SU-DHL-6 (cell line): Measurements from ENCODE around the gene CD47.

ENCODE experiments used
- H2AFZ ChIP-seq: fragments of 200-600 bp; sonication (generic); 2 replicates; pipeline ENCODE4 v1.6.1; 2014; ENCODE audit warnings: low read depth, mild to moderate bottlenecking, moderate library complexity, mixed read lengths, antibody characterized with exemption, low read length; ENCODE audit not compliant: severe bottlenecking
- H3F3A ChIP-seq: fragments of 200-600 bp; shearing (Covaris generic); 2 replicates; pipeline ENCODE4 v1.6.0; 2016; ENCODE audit warnings: antibody characterized with exemption, mild to moderate bottlenecking; ENCODE audit not compliant: insufficient read depth
- H3K27ac ChIP-seq: fragments of 200-600 bp; sonication (generic); 2 replicates; pipeline ENCODE4 v1.5.1; 2016; ENCODE audit warnings: low read depth, mild to moderate bottlenecking, low read length, moderate library complexity, mixed read lengths
- H3K27me3 ChIP-seq: fragments of 200-600 bp; sonication (generic), shearing (Covaris generic); 2 replicates; pipeline ENCODE4 v1.6.0; 2014; ENCODE audit warnings: mild to moderate bottlenecking, low read length
- H3K36me3 ChIP-seq: fragments of 200-600 bp; sonication (generic); 2 replicates; pipeline ENCODE4 v1.6.1; 2014; ENCODE audit warnings: mild to moderate bottlenecking, low read length, mixed read lengths
- H3K4me2 ChIP-seq: fragments of 300-600, 200-600 bp; shearing (Covaris generic), sonication (generic); 2 replicates; pipeline ENCODE4 v1.6.0; 2014; ENCODE audit warnings: low read length, low read depth, mild to moderate bottlenecking; ENCODE audit not compliant: poor library complexity, severe bottlenecking
- H3K4me3 ChIP-seq: fragments of 200-600 bp; sonication (generic); 2 replicates; pipeline ENCODE4 v1.5.1; 2014; ENCODE audit warnings: antibody characterized with exemption, low read length, mild to moderate bottlenecking, mixed read lengths; ENCODE audit not compliant: insufficient read depth, poor library complexity, severe bottlenecking
- H3K79me2 ChIP-seq: fragments of 200-600 bp; sonication (generic); 2 replicates; pipeline ENCODE4 v1.6.1; 2014; ENCODE audit warnings: mild to moderate bottlenecking, low read length, moderate library complexity; ENCODE audit not compliant: insufficient read depth
- H3K9ac ChIP-seq: fragments of 200-600 bp; sonication (generic); 2 replicates; pipeline ENCODE4 v1.7.0; 2014; ENCODE audit warnings: mild to moderate bottlenecking, low read length
- H3K9me2 ChIP-seq: fragments of 200-600 bp; sonication (generic); replicated peaks from 2 replicates; pipeline ENCODE4 v1.6.1; 2014; ENCODE audit warnings: low read length; ENCODE audit not compliant: insufficient read depth
- H3K9me3 ChIP-seq: fragments of 200-600 bp; sonication (generic); 2 replicates; pipeline ENCODE4 v1.6.1; 2014; ENCODE audit warnings: low read length, mixed read lengths; ENCODE audit not compliant: insufficient read depth
- H4K20me1 ChIP-seq: fragments of 200-600 bp; sonication (generic); 2 replicates; pipeline ENCODE4 v1.6.1; 2014; ENCODE audit warnings: low read depth, mild to moderate bottlenecking, antibody characterized with exemption, low read length, moderate library complexity, mixed read lengths
- EZH2phosphoT487 ChIP-seq: fragments of 200-600 bp; sonication (generic), shearing (Covaris generic); conservative IDR thresholded peaks from 2 replicates; pipeline ENCODE4 v1.6.1; 2018; ENCODE audit warnings: mild to moderate bottlenecking, antibody characterized with exemption, low read length, moderate library complexity, mixed read lengths
- TF ChIP-seq, protein P1 (sequence below): fragments of 200-600 bp; sonication (generic); IDR thresholded peaks from one replicate; pipeline ENCODE4 v1.5.1; 2017; ENCODE audit warnings: antibody characterized with exemption, mild to moderate bottlenecking, low read length, moderate library complexity; ENCODE audit not compliant: insufficient read depth, poor library complexity, severe bottlenecking

CD47 gene

DNA sequence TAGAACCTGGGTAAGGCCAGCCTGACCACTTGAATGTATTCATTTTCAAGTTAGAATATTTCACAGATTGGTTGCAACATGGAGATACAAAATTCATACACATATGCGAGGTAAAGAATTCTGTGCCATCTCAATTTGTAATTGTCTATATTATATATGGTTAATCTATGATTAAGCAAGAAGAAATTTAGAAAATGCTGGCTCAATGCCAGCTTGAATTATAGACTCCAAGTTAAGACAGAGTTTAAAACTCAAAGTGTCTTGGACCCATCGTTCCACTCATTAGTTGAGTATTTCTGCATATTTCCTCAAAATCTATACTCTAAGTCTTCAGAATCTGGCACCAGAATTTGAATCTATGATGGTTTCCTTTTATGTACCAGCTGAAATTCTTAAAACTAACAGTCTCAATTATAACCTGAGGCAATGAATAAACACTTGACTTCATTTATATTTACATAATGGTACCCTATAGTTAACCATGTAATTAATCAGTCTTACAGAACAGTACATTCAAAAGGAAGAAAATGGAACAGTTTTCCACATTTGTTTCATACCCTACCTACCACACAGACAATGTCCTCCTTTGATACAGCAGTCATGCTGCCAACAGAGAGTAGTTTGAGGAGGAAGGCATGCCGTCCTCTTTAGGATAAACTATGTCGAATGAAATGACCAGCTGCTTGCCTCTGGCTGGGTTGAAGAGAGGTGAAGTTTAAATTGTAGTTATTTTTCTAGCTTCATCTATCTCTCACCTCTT is 95.7 kb downstream of the CD47 start:
- Histone ChIP-seq H3K27ac (no peak overlapping the region), H3F3A (no peaks in the 10 kb centered on the region), H3K4me3 (no peak overlapping the region), H3K4me2 (no peak overlapping the region), H3K79me2 (no peaks in the 10 kb centered on the region), H4K20me1 (no peaks in the 10 kb centered on the region), H3K27me3 (no peaks in the 10 kb centered on the region), H3K9ac (no peak overlapping the region), H3K9me3 (no peaks in the 10 kb centered on the region), H3K36me3 (no peaks in the 10 kb centered on the region), H2AFZ (no peak overlapping the region), H3K9me2 (no peaks in the 10 kb centered on the region)
- TF ChIP-seq EZH2phosphoT487 = no peak
- TF ChIP-seq, protein P1, sequence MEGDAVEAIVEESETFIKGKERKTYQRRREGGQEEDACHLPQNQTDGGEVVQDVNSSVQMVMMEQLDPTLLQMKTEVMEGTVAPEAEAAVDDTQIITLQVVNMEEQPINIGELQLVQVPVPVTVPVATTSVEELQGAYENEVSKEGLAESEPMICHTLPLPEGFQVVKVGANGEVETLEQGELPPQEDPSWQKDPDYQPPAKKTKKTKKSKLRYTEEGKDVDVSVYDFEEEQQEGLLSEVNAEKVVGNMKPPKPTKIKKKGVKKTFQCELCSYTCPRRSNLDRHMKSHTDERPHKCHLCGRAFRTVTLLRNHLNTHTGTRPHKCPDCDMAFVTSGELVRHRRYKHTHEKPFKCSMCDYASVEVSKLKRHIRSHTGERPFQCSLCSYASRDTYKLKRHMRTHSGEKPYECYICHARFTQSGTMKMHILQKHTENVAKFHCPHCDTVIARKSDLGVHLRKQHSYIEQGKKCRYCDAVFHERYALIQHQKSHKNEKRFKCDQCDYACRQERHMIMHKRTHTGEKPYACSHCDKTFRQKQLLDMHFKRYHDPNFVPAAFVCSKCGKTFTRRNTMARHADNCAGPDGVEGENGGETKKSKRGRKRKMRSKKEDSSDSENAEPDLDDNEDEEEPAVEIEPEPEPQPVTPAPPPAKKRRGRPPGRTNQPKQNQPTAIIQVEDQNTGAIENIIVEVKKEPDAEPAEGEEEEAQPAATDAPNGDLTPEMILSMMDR = no peak

DNA sequence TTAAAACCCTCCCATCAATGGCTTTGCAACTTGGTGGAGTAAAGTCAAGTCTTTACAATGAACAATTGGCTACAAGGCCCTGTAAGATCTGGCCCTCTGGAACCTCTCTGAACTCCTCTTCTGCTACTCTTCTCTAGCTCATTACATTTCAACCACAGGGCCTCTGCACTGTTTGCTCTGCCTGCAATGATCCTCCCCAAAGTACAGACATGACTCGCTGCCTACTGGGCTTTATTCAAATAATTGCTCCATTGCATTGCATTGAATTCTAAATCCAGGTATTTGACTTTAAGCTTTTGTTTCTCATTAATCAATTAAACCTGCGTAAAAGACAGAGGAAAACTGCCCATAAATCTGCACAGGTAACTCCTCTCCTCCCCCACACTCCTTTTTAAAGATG is 96.7 kb downstream of the CD47 start:
- H3K9ac ChIP-seq = no peak overlapping the region
- no peak overlapping the region for H3K4me3 ChIP-seq
- H2AFZ ChIP-seq = no peak overlapping the region
- no peaks in the 10 kb centered on the region for H3K9me2 ChIP-seq
- H3K27ac ChIP-seq = no peak overlapping the region
- no peaks in the 10 kb centered on the region for H3K36me3 ChIP-seq
- no peaks in the 10 kb centered on the region for H4K20me1 ChIP-seq
- H3K27me3 ChIP-seq = no peaks in the 10 kb centered on the region
- no peaks in the 10 kb centered on the region for H3F3A ChIP-seq
- no peaks in the 10 kb centered on the region for H3K79me2 ChIP-seq
- no peak for TF ChIP-seq EZH2phosphoT487
- TF ChIP-seq, protein P1 = no peak
- H3K4me2 ChIP-seq = no peak overlapping the region
- H3K9me3 ChIP-seq = no peaks in the 10 kb centered on the region

DNA sequence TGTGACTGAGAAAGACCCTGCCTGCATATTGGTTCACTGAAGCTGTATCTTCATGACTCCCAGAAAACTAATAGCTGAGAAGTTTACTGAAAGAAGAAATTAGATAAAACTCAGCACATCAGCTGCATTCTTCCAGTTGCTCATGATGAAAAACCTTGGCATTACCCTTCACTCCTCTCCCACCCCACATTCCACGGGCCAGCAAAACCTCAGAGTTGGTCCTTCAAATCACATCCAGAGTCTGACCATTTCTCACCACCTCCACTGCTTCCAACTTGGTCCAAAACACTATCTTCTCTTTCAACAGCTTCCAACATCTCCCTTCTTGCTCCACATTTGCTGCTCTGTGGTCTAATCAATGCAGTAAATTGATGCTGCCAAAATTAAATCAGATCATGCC is 97.1 kb downstream of the CD47 start:
- Histone ChIP-seq H3K4me2 (no peak overlapping the region), H3K79me2 (no peaks in the 10 kb centered on the region), H3K36me3 (no peaks in the 10 kb centered on the region), H3F3A (no peaks in the 10 kb centered on the region), H4K20me1 (no peaks in the 10 kb centered on the region), H3K9me3 (no peaks in the 10 kb centered on the region), H3K4me3 (no peak overlapping the region), H3K9ac (no peak overlapping the region), H3K27ac (no peak overlapping the region), H3K27me3 (no peaks in the 10 kb centered on the region), H2AFZ (no peak overlapping the region), H3K9me2 (no peaks in the 10 kb centered on the region)
- TF ChIP-seq, protein P1 = no peak
- TF ChIP-seq EZH2phosphoT487 = no peak
